Kidney capillary endothelial cell (primary cell): ENCODE measurements around the gene ITFG1.
"Not testable (repeated sequence)": the region's sequence is repeated elsewhere in the genome, so short reads cannot be mapped to it uniquely, and the experiment has no call there.

Source experiments
- DNase-seq: peaks from one replicate; pipeline ENCODE4 v3.0.0-alpha.2; 2018; ENCODE audit warnings: low spot score

ITFG1 gene

GRCh38 chr16:47150067-47150466 lies 310.8 kb downstream of the ITFG1 start:
- no peak for DNase-seq

- no peak for DNase-seq
These were observed 316.3 kb downstream of the ITFG1 start for GRCh38 chr16:47144559-47144877.

DNA sequence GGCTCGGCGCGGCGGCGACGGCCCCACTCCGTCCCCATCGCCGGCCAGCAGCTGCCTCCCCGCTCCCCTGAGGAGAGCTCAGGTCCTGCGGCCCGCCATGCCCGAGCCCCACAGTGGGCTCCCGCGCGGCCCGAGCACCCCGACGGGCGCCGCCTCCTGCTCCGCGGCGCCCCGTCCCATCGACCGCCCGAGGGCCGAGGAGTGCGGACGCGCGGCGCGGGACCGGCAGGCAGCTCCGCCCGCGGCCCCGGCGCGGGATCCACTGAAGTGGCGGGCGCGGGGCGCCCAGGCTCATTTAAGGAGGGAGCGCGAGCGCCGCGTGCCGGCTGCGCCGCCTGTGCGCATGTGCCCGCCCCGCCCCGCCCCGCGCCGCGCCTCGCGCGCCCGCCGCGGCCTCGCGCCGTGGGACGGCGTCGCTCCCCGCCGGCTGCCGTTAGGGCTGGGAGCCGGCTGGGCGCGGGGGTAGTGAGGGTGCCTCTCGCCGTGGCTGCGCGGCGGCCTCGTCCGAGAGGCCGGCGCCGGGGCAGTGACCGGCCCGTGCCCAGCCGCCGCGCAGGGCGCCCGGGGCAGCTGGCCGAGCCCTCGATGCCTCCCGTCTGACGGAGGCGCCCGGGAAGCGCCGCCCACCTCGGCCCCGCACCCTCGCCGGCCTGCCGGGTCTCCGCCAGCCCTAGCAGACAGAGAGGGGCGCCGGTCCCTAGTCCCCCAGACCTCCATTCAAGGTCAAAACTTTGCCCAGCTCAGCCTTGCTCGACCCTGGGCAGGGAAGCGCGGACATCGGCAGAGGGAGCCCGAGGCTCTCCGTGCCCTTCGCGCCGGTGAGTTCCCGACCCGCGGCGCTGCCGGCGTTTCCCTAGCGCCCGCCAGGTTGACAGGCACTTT lies 316.9 kb downstream of the ITFG1 start, which contains the start of gene NETO2:
Gene NETO2 (minus strand): TSS at position 269 of the 882 bp plus-strand sequence. CDS start 333 bp downstream, outside the sequence.
- peak; percentile 62 for DNase-seq

DNA sequence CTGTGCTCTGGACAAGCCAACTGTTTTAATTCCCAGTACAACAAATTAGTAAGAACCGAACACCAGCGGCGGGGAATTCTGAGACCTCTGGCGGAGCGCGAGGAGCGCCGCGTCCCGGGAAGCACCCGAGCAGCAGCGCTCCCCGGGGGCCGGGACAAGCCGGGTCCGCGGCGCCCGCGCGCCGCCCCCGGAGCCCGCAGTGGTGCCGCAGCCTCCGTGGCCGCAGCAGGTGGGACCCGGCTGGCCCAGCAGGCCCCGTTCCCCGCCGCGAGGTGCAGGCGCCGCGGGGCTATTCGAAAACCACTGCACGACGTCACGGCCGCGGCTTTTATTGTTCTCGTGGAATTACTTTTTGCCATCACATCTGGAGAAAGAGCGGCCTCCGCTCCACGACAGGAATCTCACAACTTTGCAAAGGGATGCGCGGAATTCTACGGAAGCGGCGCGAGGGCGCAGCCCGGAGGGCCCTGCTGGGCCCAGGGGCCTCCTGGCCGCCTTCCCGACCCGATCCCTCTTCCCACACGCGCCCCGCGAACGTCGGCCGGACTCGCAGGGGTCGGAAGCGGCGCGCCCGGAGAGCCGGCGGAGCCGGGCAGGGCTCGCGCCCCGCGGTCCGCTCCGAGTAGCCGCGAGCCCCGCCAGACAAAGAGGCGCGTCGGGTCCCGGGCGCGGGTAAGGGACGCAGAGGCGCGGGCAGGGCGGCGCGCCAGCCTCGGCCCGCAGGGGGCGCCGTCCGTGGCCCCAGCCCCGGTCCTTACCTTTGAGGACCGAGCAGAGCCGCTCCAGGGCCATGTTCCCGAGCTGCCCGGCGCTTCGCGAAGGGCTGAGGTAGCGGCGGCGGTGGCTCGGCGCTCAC lies 317.8 kb downstream of the ITFG1 start:
- DNase-seq = peak; percentile 71

DNA sequence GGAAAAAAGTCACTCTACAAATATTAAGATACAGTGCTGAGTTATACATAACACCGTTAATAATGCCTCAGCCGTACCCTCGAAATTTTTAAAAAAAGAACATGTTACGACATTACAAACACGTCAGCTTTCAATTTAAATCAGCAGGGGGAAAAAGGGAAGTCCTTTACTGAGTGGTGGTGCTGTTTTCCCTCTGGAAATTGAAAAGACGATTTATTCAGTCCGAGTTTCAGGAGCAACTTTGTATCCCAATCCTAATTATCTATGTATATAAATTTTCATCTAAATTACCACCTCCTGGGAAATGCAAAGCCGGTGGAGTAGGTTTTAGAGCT lies 318.4 kb downstream of the ITFG1 start:
- peak; percentile 39 for DNase-seq

- DNase-seq = peak; percentile 80
These were observed 318.9 kb downstream of the ITFG1 start for GRCh38 chr16:47141773-47142485.

DNA sequence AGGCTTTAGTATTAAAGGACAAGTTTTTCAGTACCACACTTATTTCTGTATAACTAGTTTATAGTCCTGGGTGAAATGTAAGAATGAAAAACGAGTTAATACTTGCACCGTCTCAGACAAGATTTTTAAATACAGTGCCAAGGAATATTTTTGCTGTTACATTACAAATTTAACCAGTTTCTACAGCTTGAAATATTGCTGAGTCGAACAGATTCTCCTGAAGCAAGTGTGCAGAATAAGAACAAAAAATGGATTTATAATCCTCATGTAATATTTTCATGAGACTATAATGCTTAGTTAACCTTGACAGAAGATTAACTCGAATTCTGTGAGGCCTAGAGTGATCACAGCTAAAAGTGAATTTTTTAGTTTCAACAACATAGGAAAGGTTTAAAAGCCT lies 320.2 kb downstream of the ITFG1 start:
- DNase-seq = no peak

GRCh38 chr16:47139561-47140185 lies 321.2 kb downstream of the ITFG1 start:
- DNase-seq = no peak

DNA sequence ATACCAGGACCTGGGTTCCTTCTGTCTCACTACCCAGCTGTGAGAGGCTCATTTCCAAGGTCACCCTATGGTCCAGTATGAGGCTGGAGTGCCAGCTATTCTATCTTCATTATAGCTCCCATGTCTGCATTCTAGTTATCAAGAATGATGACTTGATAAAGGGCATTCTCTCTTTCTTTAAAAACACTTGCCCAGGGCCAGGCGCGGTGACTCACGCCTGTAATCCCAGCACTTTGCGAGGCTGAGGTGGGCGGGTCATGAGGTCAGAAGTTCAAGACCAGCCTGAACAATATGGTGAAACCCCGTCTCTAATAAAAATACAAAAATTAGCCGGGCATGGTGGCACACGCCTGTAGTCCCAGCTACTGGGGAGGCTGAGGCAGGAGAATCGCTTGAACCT lies 322.9 kb downstream of the ITFG1 start:
- not testable (repeated sequence) for DNase-seq

GRCh38 chr16:47136099-47136842 lies 324.6 kb downstream of the ITFG1 start:
- peak; percentile 85 for DNase-seq

DNA sequence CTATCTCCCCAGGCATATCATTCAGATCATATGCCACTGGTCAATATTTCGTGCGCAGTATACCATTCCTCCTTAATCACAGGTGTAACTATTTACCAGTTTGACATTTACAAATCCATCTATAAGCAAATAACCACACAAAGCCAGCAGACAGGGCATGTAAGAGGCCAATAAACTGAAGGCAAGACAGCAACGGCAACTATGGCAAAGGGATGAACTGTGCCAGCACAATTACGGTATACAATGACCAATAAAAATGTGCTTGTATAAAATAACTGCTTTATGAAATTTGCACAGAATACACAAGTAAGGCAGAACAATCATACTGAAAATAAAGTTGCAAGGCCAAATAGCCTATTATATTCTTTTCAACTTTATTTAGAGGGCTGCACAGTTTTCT lies 326.3 kb downstream of the ITFG1 start:
- DNase-seq = no peak

DNA sequence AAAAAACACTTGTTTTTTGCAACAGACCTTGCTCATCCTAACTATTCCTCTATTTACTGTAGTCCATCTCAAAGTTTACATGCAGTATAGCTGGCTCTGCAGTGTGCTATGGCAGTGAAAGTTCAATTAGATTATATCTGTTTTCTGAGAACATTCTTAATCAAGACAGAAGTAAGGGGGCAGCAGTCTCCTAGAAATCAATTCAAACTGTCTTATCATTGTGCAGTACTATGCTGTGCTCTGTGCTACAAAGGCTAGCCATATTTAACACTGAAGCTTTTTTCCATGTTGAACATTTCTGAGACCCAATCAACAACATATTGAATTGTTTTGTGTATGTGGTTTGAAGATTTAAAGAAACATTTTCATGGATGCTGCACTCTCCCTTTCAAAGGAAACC lies 328.6 kb downstream of the ITFG1 start:
- no peak for DNase-seq

GRCh38 chr16:47129755-47130435 lies 331.0 kb downstream of the ITFG1 start:
- DNase-seq = no peak

DNA sequence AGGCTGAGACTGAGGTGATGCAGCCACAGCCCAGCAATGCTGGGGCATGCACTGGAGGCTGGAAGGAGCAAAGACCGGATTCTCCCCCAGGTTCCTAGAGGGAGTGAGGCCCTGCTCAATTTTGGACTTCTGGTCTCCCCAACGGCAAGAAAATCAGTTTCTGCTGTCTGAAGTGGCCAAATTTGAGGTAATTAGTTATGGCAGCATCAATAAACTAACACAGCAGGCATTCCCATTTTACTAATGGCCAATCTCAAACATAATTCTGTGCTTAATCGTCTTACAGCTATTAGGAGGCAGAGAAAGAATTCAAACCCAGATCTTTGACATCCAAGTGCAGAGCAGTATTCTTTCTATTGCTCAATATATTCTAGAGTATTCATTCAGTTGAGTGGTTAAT lies 333.3 kb downstream of the ITFG1 start:
- no peak for DNase-seq

DNA sequence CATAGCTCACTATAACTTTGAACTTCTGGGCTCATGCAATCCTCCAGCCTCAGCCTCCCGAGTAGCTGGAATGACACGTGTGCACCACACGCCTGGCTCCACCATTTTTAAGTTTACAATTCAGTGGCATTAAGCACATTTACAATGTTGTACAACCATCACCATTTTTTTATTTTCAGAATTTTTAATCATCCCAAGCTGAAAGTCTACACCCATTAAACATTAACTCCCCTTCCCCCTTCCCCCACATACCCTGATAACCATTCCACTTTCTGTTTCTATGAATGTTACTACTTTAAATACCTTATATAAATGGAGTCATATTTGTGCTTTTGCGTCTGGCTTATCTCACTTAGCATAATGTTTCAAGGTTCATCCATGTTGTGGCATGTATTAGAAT lies 335.1 kb downstream of the ITFG1 start:
- DNase-seq = no peak

DNA sequence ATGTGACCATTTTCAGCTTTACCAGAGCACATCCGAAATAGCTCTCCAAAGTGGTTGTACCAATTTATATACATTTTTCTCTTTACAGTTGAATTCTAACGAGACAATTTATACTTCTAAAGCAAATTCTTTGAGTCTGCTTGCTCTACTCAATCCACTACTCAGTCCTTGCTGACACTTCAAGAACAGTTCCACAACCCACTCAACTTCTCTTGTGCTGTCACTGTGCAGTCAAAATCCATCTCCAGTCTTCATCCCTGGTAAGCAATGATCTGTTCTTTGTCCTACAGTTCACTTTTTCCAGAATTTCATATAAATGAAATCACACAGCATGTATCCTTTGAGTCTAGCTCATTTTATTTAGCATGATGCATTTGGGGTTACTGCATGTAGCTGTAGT lies 347.7 kb downstream of the ITFG1 start:
- DNase-seq = no peak

DNA sequence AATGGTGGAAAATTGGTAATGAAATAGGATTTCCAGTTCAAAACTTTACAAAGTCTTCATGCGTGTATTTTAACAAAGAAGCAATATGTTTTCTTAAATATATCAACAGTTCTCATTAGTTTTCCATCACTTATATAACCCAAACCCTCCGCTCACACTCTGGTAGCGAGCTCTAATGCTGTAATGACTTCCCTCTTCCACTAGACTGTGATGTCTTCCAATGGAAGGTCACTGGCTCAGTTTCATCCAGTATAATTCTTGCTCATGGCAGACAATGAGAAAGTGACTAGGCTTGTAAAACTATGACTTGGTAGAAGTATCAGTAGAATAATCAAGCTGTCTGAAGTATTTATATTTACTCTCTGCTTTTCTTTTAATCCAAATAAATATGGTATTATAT lies 349.9 kb downstream of the ITFG1 start:
- DNase-seq = no peak

GRCh38 chr16:47109361-47109760 lies 351.5 kb downstream of the ITFG1 start:
- DNase-seq = no peak
